Measurements from ENCODE around the gene SLC22A1. TPM values are rescaled to one million over a fixed set of nuclear protein-coding genes. Genes with fewer than 3 reads are reported as not detected.

Gene SLC22A1
- total and polyA plus RNA-seq, 2 donors (not counting 1 experiment from before 2014, with no cell fraction given): 0.18 to 1.5 TPM

GRCh38 chr6:160202411-160202810 is 80.8 kb downstream of the SLC22A1 start:
- H2AFZ ChIP-seq (ENCODE audit: insufficient read depth, low read depth, low read length, poor library complexity, severe bottlenecking): no peak overlapping the region
- CTCF ChIA-PET: no interaction called here
- no peaks in the 10 kb centered on the region for H3K36me3 ChIP-seq (replicated peaks in 1 of 2; ENCODE audit: control extremely low read depth in 1 of 2, control insufficient read depth in 1 of 2, extremely low read depth in 1 of 2, insufficient read depth in 2 of 2, low read length in 1 of 2)
- no CpG with 5 or more reads among the region's 2 CpGs for WGBS (ENCODE audit: insufficient coverage)
- peaks cover 0 to 6% (median 0%) of the 10 kb centered on the region in 3 donors for H3K9me3 ChIP-seq (ENCODE audit: control extremely low read depth in 1 of 3, control insufficient read depth in 2 of 3, insufficient read depth in 1 of 3, low read length in 2 of 3)
- no peak overlapping the region for H3K4me2 ChIP-seq (replicated peaks; ENCODE audit: low read depth, low read length, poor library complexity, severe bottlenecking)
- H3K9ac ChIP-seq (ENCODE audit: low read length): no peak overlapping the region
- no peak overlapping the region for H3K27ac Mint-ChIP-seq
- intact Hi-C loops (cut with micrococcal nuclease): no loop called here
- H4K20me1 ChIP-seq (ENCODE audit: control insufficient read depth, insufficient read depth, low read length, poor library complexity, severe bottlenecking): no peaks in the 10 kb centered on the region
- TF ChIP-seq, protein P1, sequence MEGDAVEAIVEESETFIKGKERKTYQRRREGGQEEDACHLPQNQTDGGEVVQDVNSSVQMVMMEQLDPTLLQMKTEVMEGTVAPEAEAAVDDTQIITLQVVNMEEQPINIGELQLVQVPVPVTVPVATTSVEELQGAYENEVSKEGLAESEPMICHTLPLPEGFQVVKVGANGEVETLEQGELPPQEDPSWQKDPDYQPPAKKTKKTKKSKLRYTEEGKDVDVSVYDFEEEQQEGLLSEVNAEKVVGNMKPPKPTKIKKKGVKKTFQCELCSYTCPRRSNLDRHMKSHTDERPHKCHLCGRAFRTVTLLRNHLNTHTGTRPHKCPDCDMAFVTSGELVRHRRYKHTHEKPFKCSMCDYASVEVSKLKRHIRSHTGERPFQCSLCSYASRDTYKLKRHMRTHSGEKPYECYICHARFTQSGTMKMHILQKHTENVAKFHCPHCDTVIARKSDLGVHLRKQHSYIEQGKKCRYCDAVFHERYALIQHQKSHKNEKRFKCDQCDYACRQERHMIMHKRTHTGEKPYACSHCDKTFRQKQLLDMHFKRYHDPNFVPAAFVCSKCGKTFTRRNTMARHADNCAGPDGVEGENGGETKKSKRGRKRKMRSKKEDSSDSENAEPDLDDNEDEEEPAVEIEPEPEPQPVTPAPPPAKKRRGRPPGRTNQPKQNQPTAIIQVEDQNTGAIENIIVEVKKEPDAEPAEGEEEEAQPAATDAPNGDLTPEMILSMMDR (IDR thresholded peaks at IDR 0.05): no peak
- TF ChIP-seq EZH2 (IDR thresholded peaks at IDR 0.05; ENCODE audit: borderline replicate concordance, insufficient read depth, low read depth, low read length, poor library complexity, severe bottlenecking): no peak
- H3K4me3 Mint-ChIP-seq: no peak overlapping the region
- DNase-seq (no peak), ATAC-seq (ENCODE audit: low read depth) (no peak)
- H3K9me3 Mint-ChIP-seq (ENCODE audit: insufficient read depth): peaks cover 3% of the 10 kb centered on the region
- peaks cover 15% of the 10 kb centered on the region for H3K27me3 Mint-ChIP-seq
- POLR2A ChIA-PET: no interaction called here
- H3K27ac ChIP-seq (ENCODE audit: low read length in 2 of 2): no peak overlapping the region
- no peaks in the 10 kb centered on the region for H3K4me1 ChIP-seq (ENCODE audit: control insufficient read depth in 2 of 2, insufficient read depth in 2 of 2, low read length in 2 of 2)
- no peak overlapping the region for H3K4me3 ChIP-seq (ENCODE audit: control extremely low read depth in 1 of 5, extremely low read depth in 1 of 5, insufficient read depth in 1 of 5, low read depth in 2 of 5, low read length in 4 of 5)
- H3K27me3 ChIP-seq (replicated peaks in 1 of 4; ENCODE audit: control extremely low read depth in 1 of 4, control insufficient read depth in 3 of 4, insufficient read depth in 4 of 4, low read length in 3 of 4): no peaks in the 10 kb centered on the region
- no peaks in the 10 kb centered on the region for H3K79me2 ChIP-seq (ENCODE audit: control insufficient read depth, insufficient read depth, low read length)
- H3K4me1 Mint-ChIP-seq: no peaks in the 10 kb centered on the region

DNA sequence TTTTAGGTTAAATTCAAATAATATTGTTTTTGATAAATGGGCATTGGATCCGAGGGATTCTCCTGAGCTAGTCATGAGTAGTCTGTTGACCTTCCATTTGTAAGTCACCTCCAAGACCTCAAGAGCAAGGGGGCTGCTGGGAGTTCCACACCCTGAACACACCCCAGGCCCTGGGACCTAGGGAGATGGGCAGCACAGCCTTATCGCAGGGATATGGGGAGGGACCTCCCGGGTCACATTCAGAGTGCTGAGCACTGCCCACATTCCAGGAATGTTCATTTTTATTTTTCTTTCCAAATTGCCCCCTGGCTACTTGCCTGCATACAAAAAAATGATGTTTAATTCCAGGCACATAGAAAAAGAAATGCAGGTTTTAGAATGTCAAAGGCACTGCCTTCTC is 81.5 kb downstream of the SLC22A1 start:
- ChIA-PET CTCF (interaction anchor here (0.5 to 0.6 kb wide), 2 partner anchors 22 to 573 kb away, joined by 3 read pairs; no protein-coding TSS in a partner anchor), POLR2A (no interaction called here)
- no peak overlapping the region for H2AFZ ChIP-seq (ENCODE audit: insufficient read depth, low read depth, low read length, poor library complexity, severe bottlenecking)
- no peak overlapping the region for H3K9ac ChIP-seq (ENCODE audit: low read length)
- H3K27me3 Mint-ChIP-seq: peaks cover 18% of the 10 kb centered on the region
- H3K4me1 ChIP-seq (ENCODE audit: control insufficient read depth in 2 of 2, insufficient read depth in 2 of 2, low read length in 2 of 2): no peaks in the 10 kb centered on the region
- no peaks in the 10 kb centered on the region for H3K27me3 ChIP-seq (replicated peaks in 1 of 4; ENCODE audit: control extremely low read depth in 1 of 4, control insufficient read depth in 3 of 4, insufficient read depth in 4 of 4, low read length in 3 of 4)
- peaks cover 6% of the 10 kb centered on the region for H3K9me3 Mint-ChIP-seq (ENCODE audit: insufficient read depth)
- H4K20me1 ChIP-seq (ENCODE audit: control insufficient read depth, insufficient read depth, low read length, poor library complexity, severe bottlenecking): no peaks in the 10 kb centered on the region
- intact Hi-C loops (cut with micrococcal nuclease): no loop called here
- no peak overlapping the region for H3K27ac ChIP-seq (ENCODE audit: low read length in 2 of 2)
- H3K4me1 Mint-ChIP-seq: no peaks in the 10 kb centered on the region
- no peak for TF ChIP-seq EZH2 (IDR thresholded peaks at IDR 0.05; ENCODE audit: borderline replicate concordance, insufficient read depth, low read depth, low read length, poor library complexity, severe bottlenecking)
- TF ChIP-seq, protein P1 (IDR thresholded peaks at IDR 0.05): no peak
- H3K27ac Mint-ChIP-seq: no peak overlapping the region
- peaks cover 0 to 11% (median 4%) of the 10 kb centered on the region in 3 donors for H3K9me3 ChIP-seq (ENCODE audit: control extremely low read depth in 1 of 3, control insufficient read depth in 2 of 3, insufficient read depth in 1 of 3, low read length in 2 of 3)
- H3K36me3 ChIP-seq (replicated peaks in 1 of 2; ENCODE audit: control extremely low read depth in 1 of 2, control insufficient read depth in 1 of 2, extremely low read depth in 1 of 2, insufficient read depth in 2 of 2, low read length in 1 of 2): no peaks in the 10 kb centered on the region
- DNase-seq (no peak), ATAC-seq (ENCODE audit: low read depth) (no peak)
- no peak overlapping the region for H3K4me2 ChIP-seq (replicated peaks; ENCODE audit: low read depth, low read length, poor library complexity, severe bottlenecking)
- WGBS (ENCODE audit: insufficient coverage): no CpG with 5 or more reads among the region's 3 CpGs
- H3K4me3 Mint-ChIP-seq: no peak overlapping the region
- H3K4me3 ChIP-seq (ENCODE audit: control extremely low read depth in 1 of 5, extremely low read depth in 1 of 5, insufficient read depth in 1 of 5, low read depth in 2 of 5, low read length in 4 of 5): no peak overlapping the region
- H3K79me2 ChIP-seq (ENCODE audit: control insufficient read depth, insufficient read depth, low read length): no peaks in the 10 kb centered on the region

Data from B cell (primary cell).